WTC11 (cell line): Measurements from ENCODE around the gene UQCC3. TPM values are rescaled to one million over a fixed set of nuclear protein-coding genes. Genes with fewer than 3 reads are reported as not detected.
A peak's percentile ranks its signal among the peaks of the same experiment; 100 is the strongest.

Source experiments
- CREB1 ChIP-seq: sonication (generic); formaldehyde crosslinking; IDR thresholded peaks from 2 replicates; pipeline ENCODE4 v1.8.0; 2023; ENCODE audit warnings: mild to moderate bottlenecking, missing genetic modification reagents
- ESRRA ChIP-seq: sonication (generic); formaldehyde crosslinking; IDR thresholded peaks from 2 replicates; pipeline ENCODE4 v1.8.1; 2022; ENCODE audit warnings: mild to moderate bottlenecking, missing genetic modification reagents, borderline replicate concordance
- FOXK1 ChIP-seq: sonication (generic); formaldehyde crosslinking; IDR thresholded peaks from 2 replicates; pipeline ENCODE4 v1.8.0; 2022; ENCODE audit warnings: mild to moderate bottlenecking, moderate library complexity, missing genetic modification reagents
- HMGA2 ChIP-seq: fragments of 250-450 bp; sonication (Bioruptor Pico); IDR thresholded peaks from 2 replicates; pipeline ENCODE4 v1.4.0; 2021; ENCODE audit warnings: mild to moderate bottlenecking, moderate library complexity
- MXD4 ChIP-seq: fragments of 250-450 bp; sonication (Bioruptor Pico); IDR thresholded peaks from 2 replicates; pipeline ENCODE4 v1.8.0; 2021; ENCODE audit warnings: mild to moderate bottlenecking, moderate library complexity, borderline replicate concordance
- MYBL2 ChIP-seq: sonication (generic); formaldehyde crosslinking; IDR thresholded peaks from 2 replicates; pipeline ENCODE4 v1.8.1; 2023; ENCODE audit warnings: mild to moderate bottlenecking, moderate library complexity, missing genetic modification reagents
- NR1H2 ChIP-seq: sonication (generic); formaldehyde crosslinking; IDR thresholded peaks from 2 replicates; pipeline ENCODE4 v1.9.0; 2021; ENCODE audit warnings: mild to moderate bottlenecking, moderate library complexity, missing genetic modification reagents
- OVOL2 ChIP-seq: fragments of 250-450 bp; sonication (Bioruptor Pico); IDR thresholded peaks from 2 replicates; pipeline ENCODE4 v1.9.0; 2021; ENCODE audit warnings: mild to moderate bottlenecking, borderline replicate concordance
- PRRX2 ChIP-seq: fragments of 250-450 bp; sonication (Bioruptor Pico); IDR thresholded peaks from 2 replicates; pipeline ENCODE4 v1.8.0; 2021; ENCODE audit warnings: mild to moderate bottlenecking
- SMAD3 ChIP-seq: sonication (generic); formaldehyde crosslinking; IDR thresholded peaks from 2 replicates; pipeline ENCODE4 v1.8.0; 2022; ENCODE audit warnings: missing genetic modification reagents, mild to moderate bottlenecking, borderline replicate concordance
- SMAD4 ChIP-seq: sonication (generic); formaldehyde crosslinking; IDR thresholded peaks from 2 replicates; pipeline ENCODE4 v1.8.0; 2022; ENCODE audit warnings: mild to moderate bottlenecking, missing genetic modification reagents
- TCF7 ChIP-seq: sonication (generic); formaldehyde crosslinking; IDR thresholded peaks from 2 replicates; pipeline ENCODE4 v1.8.0; 2022; ENCODE audit warnings: mild to moderate bottlenecking, low read depth, missing genetic modification reagents, moderate library complexity
- TEAD1 ChIP-seq: sonication (generic); formaldehyde crosslinking; IDR thresholded peaks from 2 replicates; pipeline ENCODE4 v1.8.0; 2022; ENCODE audit warnings: mild to moderate bottlenecking, missing genetic modification reagents
- TEAD4 ChIP-seq: sonication (generic); formaldehyde crosslinking; IDR thresholded peaks from 2 replicates; pipeline ENCODE4 v1.8.0; 2022; ENCODE audit warnings: mild to moderate bottlenecking, missing genetic modification reagents
- ZNF219 ChIP-seq: sonication (generic); formaldehyde crosslinking; IDR thresholded peaks from 2 replicates; pipeline ENCODE4 v1.8.0; 2023; ENCODE audit warnings: missing genetic modification reagents, mild to moderate bottlenecking, borderline replicate concordance
- ZNF263 ChIP-seq: sonication (generic); formaldehyde crosslinking; IDR thresholded peaks from 2 replicates; pipeline ENCODE4 v1.8.1; 2022; ENCODE audit warnings: low read depth, mild to moderate bottlenecking, moderate library complexity, missing genetic modification reagents
- ZNF423 ChIP-seq: fragments of 250-450 bp; sonication (Bioruptor Pico); IDR thresholded peaks from 2 replicates; pipeline ENCODE4 v2.1.2; 2022; ENCODE audit warnings: mild to moderate bottlenecking, moderate library complexity
- ZNF671 ChIP-seq: fragments of 250-450 bp; sonication (Bioruptor Pico); IDR thresholded peaks from 2 replicates; pipeline ENCODE4 v1.8.0; 2021; ENCODE audit warnings: mild to moderate bottlenecking
- total RNA-seq: library from RNA; stranded (reverse); gene quantifications from 3 replicates; pipeline ENCODE4 v1.2.3, GENCODE V29; 2021
- TF ChIP-seq, protein P1 (sequence below): sonication (generic); formaldehyde crosslinking; IDR thresholded peaks from 2 replicates; pipeline ENCODE4 v1.8.0; 2023; ENCODE audit warnings: missing genetic modification reagents
- TF ChIP-seq, protein P2 (sequence below): sonication (generic); formaldehyde crosslinking; IDR thresholded peaks from 2 replicates; pipeline ENCODE4 v1.8.1; 2022; ENCODE audit warnings: low read depth, missing genetic modification reagents, borderline replicate concordance
- TF ChIP-seq, protein P3 (sequence below): fragments of 250-450 bp; sonication (Bioruptor Pico); IDR thresholded peaks from 2 replicates; pipeline ENCODE4 v1.9.0; 2021; ENCODE audit warnings: moderate library complexity, mild to moderate bottlenecking, inconsistent platforms, borderline replicate concordance
- TF ChIP-seq, protein P4 (sequence below): sonication (generic); formaldehyde crosslinking; IDR thresholded peaks from 2 replicates; pipeline ENCODE4 v1.8.1; 2023; ENCODE audit warnings: mild to moderate bottlenecking, moderate library complexity, missing genetic modification reagents
- TF ChIP-seq, protein P5 (sequence below): sonication (generic); formaldehyde crosslinking; IDR thresholded peaks from 2 replicates; pipeline ENCODE4 v1.8.0; 2023; ENCODE audit warnings: missing genetic modification reagents, mild to moderate bottlenecking, borderline replicate concordance
- TF ChIP-seq, protein P6 (sequence below): sonication (generic); formaldehyde crosslinking; IDR thresholded peaks from 2 replicates; pipeline ENCODE4 v1.8.0; 2022; ENCODE audit warnings: missing genetic modification reagents
- TF ChIP-seq, protein P7 (sequence below): sonication (generic); formaldehyde crosslinking; IDR thresholded peaks from 2 replicates; pipeline ENCODE4 v1.8.0; 2022; ENCODE audit warnings: mild to moderate bottlenecking, missing genetic modification reagents

The UQCC3 gene
- total RNA-seq, 1 experiment from 2014 or later, result 18.1 TPM

DNA sequence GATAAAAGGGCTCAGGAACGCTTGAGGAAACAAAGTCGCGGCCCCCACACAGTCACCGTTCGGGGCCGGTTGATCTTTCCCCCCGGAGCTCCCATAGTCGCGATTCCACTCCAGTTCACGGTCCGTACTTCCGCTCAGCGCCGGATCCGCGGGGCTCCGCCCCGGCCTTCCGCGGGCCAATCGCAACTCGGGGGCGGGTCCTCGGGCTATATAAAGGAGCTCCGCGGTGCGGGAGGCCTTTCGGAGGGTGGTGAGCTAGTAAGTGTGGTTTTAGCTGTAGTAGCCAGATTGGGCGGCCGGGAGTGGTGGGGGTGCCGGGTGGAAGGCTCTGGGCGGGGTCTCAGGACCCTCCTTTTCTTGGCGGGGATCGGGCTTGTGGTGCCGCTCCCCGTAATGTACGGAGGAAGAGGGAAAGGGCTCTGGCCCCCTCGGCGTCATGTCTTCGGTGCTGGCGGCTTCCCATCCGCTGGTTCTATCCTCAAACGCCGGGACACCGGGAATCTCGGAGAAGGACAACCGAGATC lies 6.3 kb upstream of the UQCC3 start, which contains the start of the genes C11orf98 and CSKMT (continued):
- TF ChIP-seq, protein P1, sequence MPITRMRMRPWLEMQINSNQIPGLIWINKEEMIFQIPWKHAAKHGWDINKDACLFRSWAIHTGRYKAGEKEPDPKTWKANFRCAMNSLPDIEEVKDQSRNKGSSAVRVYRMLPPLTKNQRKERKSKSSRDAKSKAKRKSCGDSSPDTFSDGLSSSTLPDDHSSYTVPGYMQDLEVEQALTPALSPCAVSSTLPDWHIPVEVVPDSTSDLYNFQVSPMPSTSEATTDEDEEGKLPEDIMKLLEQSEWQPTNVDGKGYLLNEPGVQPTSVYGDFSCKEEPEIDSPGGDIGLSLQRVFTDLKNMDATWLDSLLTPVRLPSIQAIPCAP (CRISPR knock-in tag), result peak; percentile 65; the same call in 1 of the 2 replicates
- TF ChIP-seq MYBL2 (peak; percentile 88), TCF7 (no peak), PRRX2 (peak; percentile 89; the same call in 1 of the 2 replicates), CREB1 (CRISPR knock-in tag) (no peak), ZNF219 (no peak), TEAD4 (peak; percentile 15; the same call in 1 of the 2 replicates), ZNF263 (CRISPR knock-in tag) (no peak), NR1H2 (CRISPR knock-in tag) (no peak), SMAD4 (CRISPR knock-in tag) (no peak), ZNF671 (CRISPR knock-in tag) (peak; percentile 91), FOXK1 (CRISPR knock-in tag) (peak; percentile 46; the same call in 1 of the 2 replicates), HMGA2 (CRISPR knock-in tag) (peak; percentile 26; the same call in 1 of the 2 replicates), ESRRA (no peak), MXD4 (CRISPR knock-in tag) (no peak), SMAD3 (CRISPR knock-in tag) (no peak), OVOL2 (CRISPR knock-in tag) (0 out of 2 replicates have a peak, but pooled peaks have one; percentile 24), ZNF423 (CRISPR knock-in tag) (no peak), TEAD1 (CRISPR knock-in tag) (peak; percentile 51; the same call in 1 of the 2 replicates)
- TF ChIP-seq, protein P2, sequence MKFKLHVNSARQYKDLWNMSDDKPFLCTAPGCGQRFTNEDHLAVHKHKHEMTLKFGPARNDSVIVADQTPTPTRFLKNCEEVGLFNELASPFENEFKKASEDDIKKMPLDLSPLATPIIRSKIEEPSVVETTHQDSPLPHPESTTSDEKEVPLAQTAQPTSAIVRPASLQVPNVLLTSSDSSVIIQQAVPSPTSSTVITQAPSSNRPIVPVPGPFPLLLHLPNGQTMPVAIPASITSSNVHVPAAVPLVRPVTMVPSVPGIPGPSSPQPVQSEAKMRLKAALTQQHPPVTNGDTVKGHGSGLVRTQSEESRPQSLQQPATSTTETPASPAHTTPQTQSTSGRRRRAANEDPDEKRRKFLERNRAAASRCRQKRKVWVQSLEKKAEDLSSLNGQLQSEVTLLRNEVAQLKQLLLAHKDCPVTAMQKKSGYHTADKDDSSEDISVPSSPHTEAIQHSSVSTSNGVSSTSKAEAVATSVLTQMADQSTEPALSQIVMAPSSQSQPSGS, result no peak
- TF ChIP-seq, protein P3, sequence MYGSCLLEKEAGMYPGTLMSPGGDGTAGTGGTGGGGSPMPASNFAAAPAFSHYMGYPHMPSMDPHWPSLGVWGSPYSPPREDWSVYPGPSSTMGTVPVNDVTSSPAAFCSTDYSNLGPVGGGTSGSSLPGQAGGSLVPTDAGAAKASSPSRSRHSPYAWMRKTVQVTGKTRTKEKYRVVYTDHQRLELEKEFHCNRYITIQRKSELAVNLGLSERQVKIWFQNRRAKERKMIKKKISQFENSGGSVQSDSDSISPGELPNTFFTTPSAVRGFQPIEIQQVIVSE (CRISPR knock-in tag), result peak; percentile 88; the same call in 1 of the 2 replicates
- TF ChIP-seq, protein P4, sequence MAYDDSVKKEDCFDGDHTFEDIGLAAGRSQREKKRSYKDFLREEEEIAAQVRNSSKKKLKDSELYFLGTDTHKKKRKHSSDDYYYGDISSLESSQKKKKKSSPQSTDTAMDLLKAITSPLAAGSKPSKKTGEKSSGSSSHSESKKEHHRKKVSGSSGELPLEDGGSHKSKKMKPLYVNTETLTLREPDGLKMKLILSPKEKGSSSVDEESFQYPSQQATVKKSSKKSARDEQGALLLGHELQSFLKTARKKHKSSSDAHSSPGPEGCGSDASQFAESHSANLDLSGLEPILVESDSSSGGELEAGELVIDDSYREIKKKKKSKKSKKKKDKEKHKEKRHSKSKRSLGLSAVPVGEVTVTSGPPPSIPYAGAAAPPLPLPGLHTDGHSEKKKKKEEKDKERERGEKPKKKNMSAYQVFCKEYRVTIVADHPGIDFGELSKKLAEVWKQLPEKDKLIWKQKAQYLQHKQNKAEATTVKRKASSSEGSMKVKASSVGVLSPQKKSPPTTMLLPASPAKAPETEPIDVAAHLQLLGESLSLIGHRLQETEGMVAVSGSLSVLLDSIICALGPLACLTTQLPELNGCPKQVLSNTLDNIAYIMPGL (CRISPR knock-in tag), result no peak
- TF ChIP-seq, protein P5, sequence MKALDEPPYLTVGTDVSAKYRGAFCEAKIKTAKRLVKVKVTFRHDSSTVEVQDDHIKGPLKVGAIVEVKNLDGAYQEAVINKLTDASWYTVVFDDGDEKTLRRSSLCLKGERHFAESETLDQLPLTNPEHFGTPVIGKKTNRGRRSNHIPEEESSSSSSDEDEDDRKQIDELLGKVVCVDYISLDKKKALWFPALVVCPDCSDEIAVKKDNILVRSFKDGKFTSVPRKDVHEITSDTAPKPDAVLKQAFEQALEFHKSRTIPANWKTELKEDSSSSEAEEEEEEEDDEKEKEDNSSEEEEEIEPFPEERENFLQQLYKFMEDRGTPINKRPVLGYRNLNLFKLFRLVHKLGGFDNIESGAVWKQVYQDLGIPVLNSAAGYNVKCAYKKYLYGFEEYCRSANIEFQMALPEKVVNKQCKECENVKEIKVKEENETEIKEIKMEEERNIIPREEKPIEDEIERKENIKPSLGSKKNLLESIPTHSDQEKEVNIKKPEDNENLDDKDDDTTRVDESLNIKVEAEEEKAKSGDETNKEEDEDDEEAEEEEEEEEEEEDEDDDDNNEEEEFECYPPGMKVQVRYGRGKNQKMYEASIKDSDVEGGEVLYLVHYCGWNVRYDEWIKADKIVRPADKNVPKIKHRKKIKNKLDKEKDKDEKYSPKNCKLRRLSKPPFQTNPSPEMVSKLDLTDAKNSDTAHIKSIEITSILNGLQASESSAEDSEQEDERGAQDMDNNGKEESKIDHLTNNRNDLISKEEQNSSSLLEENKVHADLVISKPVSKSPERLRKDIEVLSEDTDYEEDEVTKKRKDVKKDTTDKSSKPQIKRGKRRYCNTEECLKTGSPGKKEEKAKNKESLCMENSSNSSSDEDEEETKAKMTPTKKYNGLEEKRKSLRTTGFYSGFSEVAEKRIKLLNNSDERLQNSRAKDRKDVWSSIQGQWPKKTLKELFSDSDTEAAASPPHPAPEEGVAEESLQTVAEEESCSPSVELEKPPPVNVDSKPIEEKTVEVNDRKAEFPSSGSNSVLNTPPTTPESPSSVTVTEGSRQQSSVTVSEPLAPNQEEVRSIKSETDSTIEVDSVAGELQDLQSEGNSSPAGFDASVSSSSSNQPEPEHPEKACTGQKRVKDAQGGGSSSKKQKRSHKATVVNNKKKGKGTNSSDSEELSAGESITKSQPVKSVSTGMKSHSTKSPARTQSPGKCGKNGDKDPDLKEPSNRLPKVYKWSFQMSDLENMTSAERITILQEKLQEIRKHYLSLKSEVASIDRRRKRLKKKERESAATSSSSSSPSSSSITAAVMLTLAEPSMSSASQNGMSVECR, result 0 out of 2 replicates have a peak, but pooled peaks have one; percentile 52
- TF ChIP-seq, protein P6, sequence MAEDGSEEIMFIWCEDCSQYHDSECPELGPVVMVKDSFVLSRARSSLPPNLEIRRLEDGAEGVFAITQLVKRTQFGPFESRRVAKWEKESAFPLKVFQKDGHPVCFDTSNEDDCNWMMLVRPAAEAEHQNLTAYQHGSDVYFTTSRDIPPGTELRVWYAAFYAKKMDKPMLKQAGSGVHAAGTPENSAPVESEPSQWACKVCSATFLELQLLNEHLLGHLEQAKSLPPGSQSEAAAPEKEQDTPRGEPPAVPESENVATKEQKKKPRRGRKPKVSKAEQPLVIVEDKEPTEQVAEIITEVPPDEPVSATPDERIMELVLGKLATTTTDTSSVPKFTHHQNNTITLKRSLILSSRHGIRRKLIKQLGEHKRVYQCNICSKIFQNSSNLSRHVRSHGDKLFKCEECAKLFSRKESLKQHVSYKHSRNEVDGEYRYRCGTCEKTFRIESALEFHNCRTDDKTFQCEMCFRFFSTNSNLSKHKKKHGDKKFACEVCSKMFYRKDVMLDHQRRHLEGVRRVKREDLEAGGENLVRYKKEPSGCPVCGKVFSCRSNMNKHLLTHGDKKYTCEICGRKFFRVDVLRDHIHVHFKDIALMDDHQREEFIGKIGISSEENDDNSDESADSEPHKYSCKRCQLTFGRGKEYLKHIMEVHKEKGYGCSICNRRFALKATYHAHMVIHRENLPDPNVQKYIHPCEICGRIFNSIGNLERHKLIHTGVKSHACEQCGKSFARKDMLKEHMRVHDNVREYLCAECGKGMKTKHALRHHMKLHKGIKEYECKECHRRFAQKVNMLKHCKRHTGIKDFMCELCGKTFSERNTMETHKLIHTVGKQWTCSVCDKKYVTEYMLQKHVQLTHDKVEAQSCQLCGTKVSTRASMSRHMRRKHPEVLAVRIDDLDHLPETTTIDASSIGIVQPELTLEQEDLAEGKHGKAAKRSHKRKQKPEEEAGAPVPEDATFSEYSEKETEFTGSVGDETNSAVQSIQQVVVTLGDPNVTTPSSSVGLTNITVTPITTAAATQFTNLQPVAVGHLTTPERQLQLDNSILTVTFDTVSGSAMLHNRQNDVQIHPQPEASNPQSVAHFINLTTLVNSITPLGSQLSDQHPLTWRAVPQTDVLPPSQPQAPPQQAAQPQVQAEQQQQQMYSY (CRISPR knock-in tag), result peak; percentile 84
- TF ChIP-seq, protein P7, sequence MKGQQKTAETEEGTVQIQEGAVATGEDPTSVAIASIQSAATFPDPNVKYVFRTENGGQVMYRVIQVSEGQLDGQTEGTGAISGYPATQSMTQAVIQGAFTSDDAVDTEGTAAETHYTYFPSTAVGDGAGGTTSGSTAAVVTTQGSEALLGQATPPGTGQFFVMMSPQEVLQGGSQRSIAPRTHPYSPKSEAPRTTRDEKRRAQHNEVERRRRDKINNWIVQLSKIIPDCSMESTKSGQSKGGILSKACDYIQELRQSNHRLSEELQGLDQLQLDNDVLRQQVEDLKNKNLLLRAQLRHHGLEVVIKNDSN (CRISPR knock-in tag), result no peak
